Measurements from ENCODE around the gene ATP6V1B1. TPM values are rescaled to one million over a fixed set of nuclear protein-coding genes. Genes with fewer than 3 reads are reported as not detected.

ATP6V1B1 gene
- total RNA-seq, 2 experiments from 2014 or later = not detected

GRCh38 chr2:70905443-70906421 is 30.0 kb upstream of the ATP6V1B1 start:
- H3K27ac ChIP-seq (ENCODE audit: low read depth in 1 of 2, low read length in 2 of 2) = no peak overlapping the region
- no peak overlapping the region for H3K4me3 Mint-ChIP-seq
- H3K27me3 Mint-ChIP-seq = peaks cover 88% of the 10 kb centered on the region
- ChIA-PET CTCF (interaction anchor here (1.4 kb wide), 1 partner anchor 9 kb away, joined by 3 read pairs; no protein-coding TSS in a partner anchor), POLR2A (no interaction called here)
- H3K4me1 Mint-ChIP-seq (ENCODE audit: low read depth) = peaks cover 24% of the 10 kb centered on the region
- DNase-seq = peak in 1 of 14 experiments; percentile 23
- no peaks in the 10 kb centered on the region for H3K36me3 Mint-ChIP-seq (ENCODE audit: low read depth)
- intact Hi-C loops (cut with DNase I, micrococcal nuclease) = no loop called here
- no peak for ATAC-seq (ENCODE audit: poor library complexity)
- no peaks in the 10 kb centered on the region for H3K36me3 ChIP-seq (ENCODE audit: insufficient read depth, low read length)
- H3K9me3 ChIP-seq (ENCODE audit: control insufficient read depth in 1 of 2, insufficient read depth in 1 of 2, low read length in 2 of 2) = peaks cover 0 to 33% of the 10 kb centered on the region in 2 experiments
- no peak for TF ChIP-seq CTCF (IDR thresholded peaks at IDR 0.05)
- no peak overlapping the region for H3K27ac Mint-ChIP-seq
- H3K9me3 Mint-ChIP-seq = no peaks in the 10 kb centered on the region
- H3K4me3 ChIP-seq (ENCODE audit: low read length) = no peak overlapping the region
- H3K4me1 ChIP-seq (ENCODE audit: insufficient read depth, low read length) = peaks cover 24% of the 10 kb centered on the region
- peaks cover 79 to 91% of the 10 kb centered on the region in 2 experiments for H3K27me3 ChIP-seq (ENCODE audit: control insufficient read depth in 1 of 2, insufficient read depth in 2 of 2, low read length in 2 of 2)

- H3K27me3 Mint-ChIP-seq = peaks cover 88% of the 10 kb centered on the region
- H3K4me1 Mint-ChIP-seq (ENCODE audit: low read depth) = peaks cover 19% of the 10 kb centered on the region
- POLR2A ChIA-PET = no interaction called here
- H3K9me3 ChIP-seq (ENCODE audit: control insufficient read depth in 1 of 2, insufficient read depth in 1 of 2, low read length in 2 of 2) = peaks cover 0 to 31% of the 10 kb centered on the region in 2 experiments
- no peak for TF ChIP-seq CTCF (IDR thresholded peaks at IDR 0.05)
- no peaks in the 10 kb centered on the region for H3K9me3 Mint-ChIP-seq
- H3K36me3 Mint-ChIP-seq (ENCODE audit: low read depth) = no peaks in the 10 kb centered on the region
- no peak overlapping the region for H3K4me3 Mint-ChIP-seq
- no peak overlapping the region for H3K27ac ChIP-seq (ENCODE audit: low read depth in 1 of 2, low read length in 2 of 2)
- ATAC-seq (ENCODE audit: poor library complexity) = no peak
- no peak overlapping the region for H3K4me3 ChIP-seq (ENCODE audit: low read length)
- H3K4me1 ChIP-seq (ENCODE audit: insufficient read depth, low read length) = peaks cover 16% of the 10 kb centered on the region
- DNase-seq = no peak
- intact Hi-C loops (cut with DNase I, micrococcal nuclease) = no loop called here
- H3K27me3 ChIP-seq (ENCODE audit: control insufficient read depth in 1 of 2, insufficient read depth in 2 of 2, low read length in 2 of 2) = peaks cover 73 to 88% of the 10 kb centered on the region in 2 experiments
- CTCF ChIA-PET = interaction anchor here (1.4 kb wide), 1 partner anchor 8 kb away, joined by 3 read pairs; no protein-coding TSS in a partner anchor
- H3K27ac Mint-ChIP-seq = no peak overlapping the region
- no peaks in the 10 kb centered on the region for H3K36me3 ChIP-seq (ENCODE audit: insufficient read depth, low read length)
Observed at GRCh38 chr2:70906439-70907005, 29.2 kb upstream of the ATP6V1B1 start.

GRCh38 chr2:70907130-70908057 is 28.3 kb upstream of the ATP6V1B1 start:
- peak overlapping the region; percentile 54 for H3K4me3 Mint-ChIP-seq
- H3K4me1 Mint-ChIP-seq (ENCODE audit: low read depth) = peaks cover 14% of the 10 kb centered on the region
- ATAC-seq (ENCODE audit: poor library complexity) = no peak
- ChIA-PET POLR2A (no interaction called here), CTCF (interaction anchor here (1.4 kb wide), 1 partner anchor 8 kb away, joined by 3 read pairs; no protein-coding TSS in a partner anchor)
- no peaks in the 10 kb centered on the region for H3K36me3 ChIP-seq (ENCODE audit: insufficient read depth, low read length)
- H3K27me3 Mint-ChIP-seq = peaks cover 88% of the 10 kb centered on the region
- no peaks in the 10 kb centered on the region for H3K36me3 Mint-ChIP-seq (ENCODE audit: low read depth)
- no peak overlapping the region for H3K27ac Mint-ChIP-seq
- peaks cover 0 to 27% of the 10 kb centered on the region in 2 experiments for H3K9me3 ChIP-seq (ENCODE audit: control insufficient read depth in 1 of 2, insufficient read depth in 1 of 2, low read length in 2 of 2)
- no peak for TF ChIP-seq CTCF (IDR thresholded peaks at IDR 0.05)
- peaks cover 66 to 88% of the 10 kb centered on the region in 2 experiments for H3K27me3 ChIP-seq (ENCODE audit: control insufficient read depth in 1 of 2, insufficient read depth in 2 of 2, low read length in 2 of 2)
- peaks cover 15% of the 10 kb centered on the region for H3K4me1 ChIP-seq (ENCODE audit: insufficient read depth, low read length)
- H3K27ac ChIP-seq (ENCODE audit: low read depth in 1 of 2, low read length in 2 of 2) = no peak overlapping the region
- no peaks in the 10 kb centered on the region for H3K9me3 Mint-ChIP-seq
- H3K4me3 ChIP-seq (ENCODE audit: low read length) = no peak overlapping the region
- peak in 1 of 14 experiments; percentile 35 for DNase-seq
- intact Hi-C loops (cut with DNase I, micrococcal nuclease) = no loop called here

Measured in CD4-positive, alpha-beta T cell (primary cell).